GM12878 (cell line): ENCODE results near the gene CHKA. TPM values are rescaled to one million over a fixed set of nuclear protein-coding genes. Genes with fewer than 3 reads are reported as not detected.

Experiments
- ATAC-seq: fragments of 200-7000 bp; cut with Tn5 transposase; 3 replicates; pipeline ENCODE4 v1.9.1; 2020; ENCODE audit warnings: mild to moderate bottlenecking, moderate library complexity
- BruUV-seq: library from RNA; stranded (reverse); fragments of 400-500 nt; replicated peaks from 2 replicates; lab custom pipeline; 2021; lab: Mats Ljungman, UMichigan
- CTCF ChIA-PET: fragments of 300-600 bp; sonication (Branson Sonifier 250); formaldehyde crosslinking; extraction: SDS; loops from one replicate; lab custom pipeline; 2021; ENCODE audit warnings: inconsistent platforms; lab: Yijun Ruan, JAX
- POLR2A ChIA-PET: fragments of 350-600 bp; formaldehyde crosslinking; extraction: SDS; loops from one replicate; lab custom pipeline; 2021; ENCODE audit warnings: inconsistent platforms; lab: Charles Lee
- RAD21 ChIA-PET: fragments of 300-600 bp; sonication (Branson Sonifier 250); formaldehyde crosslinking; loops from one replicate; lab custom pipeline; 2023; ENCODE audit warnings: antibody characterized with exemption; ENCODE audit not compliant: unreplicated experiment; lab: Charles Lee
- SMC1A ChIA-PET: fragments of 300-600 bp; sonication (Branson Sonifier 250); formaldehyde crosslinking; loops from one replicate; lab custom pipeline; 2023; ENCODE audit not compliant: unreplicated experiment, uncharacterized antibody; lab: Charles Lee
- DNase-seq: peaks from one replicate; pipeline ENCODE4 v3.0.0-alpha.2; 2011; ENCODE audit warnings: low read depth, low spot score
- FAIRE-seq: peaks from 3 replicates; lab custom pipeline; 2011; peaks lifted over from hg19 to GRCh38; lab: Jason Lieb, UNC
- H2AFZ ChIP-seq: 2 replicates; pipeline ENCODE4 v1.6.0; 2011; ENCODE audit warnings: low read depth, low read length, control low read depth; ENCODE audit not compliant: control insufficient read depth
- H3K27ac ChIP-seq: 2 replicates; pipeline ENCODE4 v1.5.1; 2011; ENCODE audit warnings: control low read depth; ENCODE audit not compliant: control insufficient read depth, insufficient read depth
- H3K27me3 ChIP-seq, 2 experiments: replicated peaks in 1 of 2; 2 replicates each; pipeline versions ENCODE4 v1.6.0 to v1.6.1; 2011; ENCODE audit warnings: low read length in 1 of 2; ENCODE audit not compliant: control insufficient read depth in 2 of 2, insufficient read depth in 2 of 2
- H3K36me3 ChIP-seq, 2 experiments: 2 replicates each; pipeline ENCODE4 v1.5.1; 2011; ENCODE audit warnings: low read length in 1 of 2; ENCODE audit not compliant: control insufficient read depth in 2 of 2, insufficient read depth in 2 of 2
- H3K4me1 ChIP-seq: 2 replicates; pipeline ENCODE4 v1.6.1; 2011; ENCODE audit warnings: mild to moderate bottlenecking, low read length, moderate library complexity, mixed read lengths; ENCODE audit not compliant: control insufficient read depth, insufficient read depth
- H3K4me2 ChIP-seq: 2 replicates; pipeline ENCODE4 v1.6.0; 2011; ENCODE audit warnings: control low read depth; ENCODE audit not compliant: control insufficient read depth, insufficient read depth
- H3K4me3 ChIP-seq: fragments of 200-600 bp; sonication (generic); 2 replicates; pipeline ENCODE4 v1.5.1; 2016
- H3K79me2 ChIP-seq: 2 replicates; pipeline ENCODE4 v1.6.0; 2011; ENCODE audit warnings: low read length; ENCODE audit not compliant: control insufficient read depth, insufficient read depth
- H3K9ac ChIP-seq: 2 replicates; pipeline ENCODE4 v1.8.0; 2011; ENCODE audit warnings: low read length, control low read depth, mixed read lengths; ENCODE audit not compliant: control insufficient read depth, insufficient read depth
- H3K9me3 ChIP-seq: replicated peaks from 3 replicates; pipeline ENCODE4 v1.5.1; 2011; ENCODE audit warnings: mild to moderate bottlenecking, low read length; ENCODE audit not compliant: control insufficient read depth, insufficient read depth
- H4K20me1 ChIP-seq: 2 replicates; pipeline ENCODE4 v1.6.0; 2011; ENCODE audit not compliant: control insufficient read depth, insufficient read depth
- BCL11A ChIP-seq: IDR thresholded peaks from 2 replicates; pipeline ENCODE4 v1.6.1; 2011; ENCODE audit warnings: low read depth, low read length
- BMI1 ChIP-seq: fragments of 450-650 bp; IDR thresholded peaks from 2 replicates; pipeline ENCODE4 v1.6.1; 2016; ENCODE audit warnings: mild to moderate bottlenecking, moderate library complexity, borderline replicate concordance
- ESRRA ChIP-seq: IDR thresholded peaks from 2 replicates; pipeline ENCODE4 v1.6.1; 2012; ENCODE audit warnings: mild to moderate bottlenecking, low read length, improper control_type of control experiment
- FOS ChIP-seq: IDR thresholded peaks from 3 replicates; pipeline ENCODE4 v1.6.1; 2011; ENCODE audit warnings: borderline replicate concordance; ENCODE audit not compliant: insufficient read length; ENCODE audit errors: extremely low read depth
- GABPA ChIP-seq: IDR thresholded peaks from 2 replicates; pipeline ENCODE4 v1.6.1; 2014; ENCODE audit warnings: antibody characterized with exemption, low read depth, mild to moderate bottlenecking, inconsistent platforms
- NFYA ChIP-seq: IDR thresholded peaks from 2 replicates; pipeline ENCODE4 v1.6.1; 2011; ENCODE audit warnings: low read depth, mild to moderate bottlenecking, low read length, improper control_type of control experiment, borderline replicate concordance
- POLR2A ChIP-seq: IDR thresholded peaks from 2 replicates; pipeline ENCODE4 v1.6.1; 2011; ENCODE audit warnings: low read depth, mild to moderate bottlenecking, low read length
- SMC3 ChIP-seq: IDR thresholded peaks from 2 replicates; pipeline ENCODE4 v1.6.1; 2011; ENCODE audit warnings: low read length, improper control_type of control experiment, borderline replicate concordance
- SP1 ChIP-seq: IDR thresholded peaks from one replicate; pipeline ENCODE4 v1.6.1; 2011; ENCODE audit warnings: low read depth, low read length
- WRNIP1 ChIP-seq: IDR thresholded peaks from 2 replicates; pipeline ENCODE4 v1.6.1; 2011; ENCODE audit warnings: low read depth, low read length, improper control_type of control experiment, borderline replicate concordance
- WGBS: methylation state at CpG from one replicate; pipeline ENCODE4 v1.1.6; 2016; ENCODE audit warnings: low lambda C conversion rate; ENCODE audit not compliant: insufficient replicate concordance, insufficient coverage; ENCODE audit errors: missing lambda C conversion rate; 5-methylcytosine and 5-hydroxymethylcytosine counted together
- in situ Hi-C: fragments of 300-500 bp; cut with MboI; formaldehyde crosslinking; loops from 9 replicates; pipeline ENCODE4 v1.14.3; 2018; ENCODE audit warnings: mixed read lengths
- intact Hi-C: fragments of 100-400 bp; cut with micrococcal nuclease; formaldehyde crosslinking; loops from one replicate; pipeline ENCODE4 v1.14.2; 2022; ENCODE audit not compliant: unreplicated experiment
- polyA plus RNA-seq, 11 experiments: library from polyadenylated mRNA; depleted of rRNA in 4 of 11; unstranded in 6 of 11; stranded (reverse) in 5 of 11; fragments of >200 nt; fragmentation: Nextera tagmentation in 4 of 11; fragmentation: Illumina TruSeq in 1 of 11; extraction: Ambion mirVana in 4 of 11; extraction: Trizol in 1 of 11; gene quantifications; 1 replicate in 1 of 11; 2 replicates in 10 of 11; pipeline versions ENCODE4 v1.2.1 to v1.2.3, GENCODE V29; 2011 to 2016; ENCODE audit warnings: inconsistent platforms in 2 of 11, missing spikeins in 2 of 11, low read depth in 1 of 11
- total RNA-seq, 4 experiments: library from RNA; depleted of rRNA in 3 of 4; stranded (reverse); fragments of >200 nt in 3 of 4; fragmentation: Illumina TruSeq in 1 of 4; extraction: Trizol in 1 of 4; gene quantifications; 2 replicates each; pipeline versions ENCODE4 v1.2.1 to v1.2.3, GENCODE V29; 2013 to 2021
- TF ChIP-seq, protein P1 (sequence below): fragments of 150-350 bp; IDR thresholded peaks from 2 replicates; pipeline ENCODE4 v1.6.1; 2014; ENCODE audit warnings: mild to moderate bottlenecking, low read depth, low read length
- TF ChIP-seq, protein P2 (sequence below): fragments of 450-650 bp; IDR thresholded peaks from 2 replicates; pipeline ENCODE4 v1.6.1; 2016; ENCODE audit warnings: mild to moderate bottlenecking

Gene CHKA
- total and polyA plus RNA-seq, 10 of the 15 experiments (the other 5 are each of a cell fraction or from before 2014, with no cell fraction given), result 5.2 to 29.2 (median 21.2) TPM

DNA sequence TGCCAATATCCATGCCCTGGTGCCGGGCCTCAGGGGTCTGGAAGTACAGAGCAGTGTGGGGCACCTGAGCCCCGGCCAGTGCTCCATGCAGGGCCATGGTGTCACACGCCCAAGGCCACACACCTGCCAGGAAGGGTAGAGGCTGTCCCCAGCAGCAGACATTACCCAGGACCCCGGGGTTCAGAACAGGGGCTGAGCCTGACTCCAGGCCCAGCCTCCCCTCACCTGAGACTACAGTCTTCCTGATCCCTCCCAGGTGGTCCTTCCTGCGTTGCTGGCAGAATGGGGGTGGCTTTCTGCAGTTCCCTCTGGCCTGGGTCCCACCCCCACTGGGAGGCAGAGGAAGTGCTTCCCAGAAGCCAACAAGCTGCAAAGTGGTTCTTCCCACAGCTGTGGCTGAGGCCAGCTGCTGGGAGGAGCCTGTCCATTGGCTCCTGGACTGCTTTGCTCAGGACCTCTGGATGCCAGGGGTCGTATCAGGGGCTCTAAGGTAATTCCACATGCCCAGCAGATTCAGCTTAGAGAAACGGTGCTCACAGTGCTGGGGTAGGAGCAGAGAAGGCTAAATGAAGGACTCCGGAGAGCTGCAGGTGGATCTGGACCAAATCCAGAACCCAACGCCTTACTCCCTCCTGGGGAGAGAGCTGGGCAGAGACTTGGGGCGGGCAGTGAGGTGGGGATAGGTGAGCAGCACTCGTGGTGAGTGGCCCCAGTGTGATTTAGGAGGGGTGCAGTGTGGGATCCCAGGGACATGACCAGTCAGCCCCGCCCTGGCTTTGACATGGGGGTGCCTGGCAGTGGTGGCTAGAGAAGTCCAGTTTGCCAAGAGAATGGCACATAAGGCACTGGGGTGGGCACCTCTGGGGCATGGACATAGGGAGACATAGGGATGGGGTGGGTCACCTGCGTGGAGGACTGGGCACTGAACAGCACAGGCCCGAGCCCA lies 69.7 kb downstream of the CHKA start:
- no peaks in the 10 kb centered on the region for H3K9me3 ChIP-seq
- FAIRE-seq (no peak), DNase-seq (no peak), ATAC-seq (no peak)
- no peak overlapping the region for H3K9ac ChIP-seq
- H3K27ac ChIP-seq, result no peak overlapping the region
- H4K20me1 ChIP-seq, result no peaks in the 10 kb centered on the region
- no TSS peak for BruUV-seq
- WGBS, result 93% methylated on average over 14 of the region's 14 CpGs
- ChIA-PET CTCF (no interaction called here), POLR2A (interaction anchor here (1.4 kb wide), 1 partner anchor 10 kb away, joined by 4 read pairs; no protein-coding TSS in a partner anchor), RAD21 (interaction anchor here (1.5 kb wide), 1 partner anchor 10 kb away, joined by 3 read pairs; no protein-coding TSS in a partner anchor), SMC1A (no interaction called here)
- in situ Hi-C loops (no loop called here), intact Hi-C loops (no loop called here)
- H3K79me2 ChIP-seq, result no peaks in the 10 kb centered on the region
- H2AFZ ChIP-seq, result no peak overlapping the region
- no peaks in the 10 kb centered on the region for H3K4me1 ChIP-seq
- no peak overlapping the region for H3K4me3 ChIP-seq
- TF ChIP-seq POLR2A, result peak; percentile 43; the same call in 1 of the 2 replicates
- TF ChIP-seq SP1, result no peak
- no peak for TF ChIP-seq BMI1
- H3K4me2 ChIP-seq, result no peak overlapping the region
- no peaks in the 10 kb centered on the region for H3K27me3 ChIP-seq
- H3K36me3 ChIP-seq, result peaks cover 14 to 24% of the 10 kb centered on the region in 2 experiments; a peak in 3 of 4 replicates

DNA sequence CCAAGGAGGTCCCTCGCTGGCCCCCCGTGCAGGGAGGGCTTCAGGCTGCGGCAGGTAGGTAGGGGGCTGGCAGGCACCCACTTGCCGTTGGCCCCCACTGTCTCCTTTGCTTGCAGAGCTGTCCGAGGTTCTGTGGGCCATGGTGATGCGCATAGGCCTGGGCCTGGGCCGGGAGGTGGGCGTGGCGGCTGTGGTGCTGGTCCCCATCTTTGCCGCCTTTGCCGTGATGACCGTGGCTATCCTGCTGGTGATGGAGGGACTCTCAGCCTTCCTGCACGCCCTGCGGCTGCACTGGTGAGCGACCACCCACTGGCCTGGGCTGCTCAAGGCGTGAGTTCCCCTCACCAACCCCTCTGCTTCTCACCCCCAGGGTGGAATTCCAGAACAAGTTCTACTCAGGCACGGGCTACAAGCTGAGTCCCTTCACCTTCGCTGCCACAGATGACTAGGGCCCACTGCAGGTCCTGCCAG lies 70.8 kb downstream of the CHKA start:
- Histone ChIP-seq H3K4me2 (no peak overlapping the region), H2AFZ (no peak overlapping the region), H3K9me3 (no peaks in the 10 kb centered on the region), H3K4me1 (no peaks in the 10 kb centered on the region), H4K20me1 (no peaks in the 10 kb centered on the region), H3K9ac (no peak overlapping the region), H3K27me3 (no peaks in the 10 kb centered on the region), H3K36me3 (peaks cover 14 to 24% of the 10 kb centered on the region in 2 experiments; a peak in 3 of 4 replicates), H3K27ac (no peak overlapping the region), H3K4me3 (no peak overlapping the region), H3K79me2 (no peaks in the 10 kb centered on the region)
- WGBS, result 97% methylated on average over 18 of the region's 18 CpGs
- DNase-seq, result no peak
- RAD21 ChIA-PET, result interaction anchor here (1.5 kb wide), 1 partner anchor 9 kb away, joined by 3 read pairs; no protein-coding TSS in a partner anchor
- no peak for ATAC-seq
- no peak for FAIRE-seq
- CTCF ChIA-PET, result no interaction called here
- intact Hi-C loops (no loop called here), in situ Hi-C loops (no loop called here)
- POLR2A ChIA-PET, result no interaction called here
- no TSS peak for BruUV-seq
- SMC1A ChIA-PET, result no interaction called here
- TF ChIP-seq WRNIP1, result no peak
- no peak for TF ChIP-seq BCL11A
- TF ChIP-seq, protein P1, sequence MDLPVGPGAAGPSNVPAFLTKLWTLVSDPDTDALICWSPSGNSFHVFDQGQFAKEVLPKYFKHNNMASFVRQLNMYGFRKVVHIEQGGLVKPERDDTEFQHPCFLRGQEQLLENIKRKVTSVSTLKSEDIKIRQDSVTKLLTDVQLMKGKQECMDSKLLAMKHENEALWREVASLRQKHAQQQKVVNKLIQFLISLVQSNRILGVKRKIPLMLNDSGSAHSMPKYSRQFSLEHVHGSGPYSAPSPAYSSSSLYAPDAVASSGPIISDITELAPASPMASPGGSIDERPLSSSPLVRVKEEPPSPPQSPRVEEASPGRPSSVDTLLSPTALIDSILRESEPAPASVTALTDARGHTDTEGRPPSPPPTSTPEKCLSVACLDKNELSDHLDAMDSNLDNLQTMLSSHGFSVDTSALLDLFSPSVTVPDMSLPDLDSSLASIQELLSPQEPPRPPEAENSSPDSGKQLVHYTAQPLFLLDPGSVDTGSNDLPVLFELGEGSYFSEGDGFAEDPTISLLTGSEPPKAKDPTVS, result no peak
- no peak for TF ChIP-seq ESRRA
- no peak for TF ChIP-seq GABPA
- no peak for TF ChIP-seq FOS
- no peak for TF ChIP-seq SMC3
- TF ChIP-seq, protein P2, sequence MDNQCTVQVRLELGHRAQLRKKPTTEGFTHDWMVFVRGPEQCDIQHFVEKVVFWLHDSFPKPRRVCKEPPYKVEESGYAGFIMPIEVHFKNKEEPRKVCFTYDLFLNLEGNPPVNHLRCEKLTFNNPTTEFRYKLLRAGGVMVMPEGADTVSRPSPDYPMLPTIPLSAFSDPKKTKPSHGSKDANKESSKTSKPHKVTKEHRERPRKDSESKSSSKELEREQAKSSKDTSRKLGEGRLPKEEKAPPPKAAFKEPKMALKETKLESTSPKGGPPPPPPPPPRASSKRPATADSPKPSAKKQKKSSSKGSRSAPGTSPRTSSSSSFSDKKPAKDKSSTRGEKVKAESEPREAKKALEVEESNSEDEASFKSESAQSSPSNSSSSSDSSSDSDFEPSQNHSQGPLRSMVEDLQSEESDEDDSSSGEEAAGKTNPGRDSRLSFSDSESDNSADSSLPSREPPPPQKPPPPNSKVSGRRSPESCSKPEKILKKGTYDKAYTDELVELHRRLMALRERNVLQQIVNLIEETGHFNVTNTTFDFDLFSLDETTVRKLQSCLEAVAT, result no peak
- TF ChIP-seq NFYA, result no peak
